ENCODE results near the gene VPS51. TPM values are rescaled to one million over a fixed set of nuclear protein-coding genes. Genes with fewer than 3 reads are reported as not detected.
A peak's percentile ranks its signal among the peaks of the same experiment; 100 is the strongest.

Gene VPS51
- total and polyA plus RNA-seq, 2 of the 4 experiments (the other 2 are of a cell fraction): 56.3 to 113 TPM

DNA sequence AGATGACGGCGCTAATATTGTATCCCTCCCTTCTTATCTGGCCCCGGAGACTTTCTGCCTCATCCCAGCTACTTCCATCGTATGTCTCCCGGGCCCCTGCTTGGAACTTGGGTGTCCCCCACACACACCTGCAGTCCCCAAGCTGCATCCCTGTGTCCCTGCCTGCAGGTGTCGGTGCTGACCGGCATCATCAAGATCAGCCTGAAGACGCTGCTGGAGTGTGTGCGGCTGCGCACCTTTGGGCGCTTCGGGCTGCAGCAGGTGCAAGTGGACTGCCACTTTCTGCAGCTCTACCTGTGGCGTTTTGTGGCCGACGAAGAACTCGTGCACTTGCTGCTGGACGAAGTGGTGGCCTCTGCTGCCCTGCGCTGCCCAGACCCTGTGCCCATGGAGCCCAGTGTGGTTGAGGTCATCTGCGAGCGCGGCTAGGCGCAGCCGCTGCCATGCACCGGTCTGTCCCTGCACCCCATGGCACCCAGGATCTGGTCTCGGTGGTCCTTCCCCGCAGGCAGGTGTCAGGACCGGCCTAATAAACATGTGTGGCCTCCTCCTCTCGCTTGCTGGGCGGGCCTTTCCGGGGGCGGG lies 15.2 kb downstream of the VPS51 start:
- no TSS peak for BruUV-seq (replicated peaks)
- Histone ChIP-seq H3K27me3 (ENCODE audit: control insufficient read depth, insufficient read depth, low read length) (no peaks in the 10 kb centered on the region), H2BK20ac (ENCODE audit: low read depth, low read length) (no peak overlapping the region), H3K9me3 (ENCODE audit: control insufficient read depth, insufficient read depth, low read length) (no peaks in the 10 kb centered on the region), H3K36me3 (ENCODE audit: control insufficient read depth, insufficient read depth, low read length) (peaks cover 11% of the 10 kb centered on the region), H3K23ac (ENCODE audit: low read depth, low read length) (no peak overlapping the region), H3K14ac (replicated peaks; ENCODE audit: low read depth, low read length) (no peak overlapping the region), H2BK5ac (ENCODE audit: low read depth, low read length, poor library complexity, severe bottlenecking) (no peak overlapping the region), H4K8ac (ENCODE audit: low read depth in 2 of 2, low read length in 2 of 2) (no peak overlapping the region), H2BK120ac (ENCODE audit: low read depth, low read length) (no peak overlapping the region), H2AFZ (replicated peaks; ENCODE audit: low read length, poor library complexity) (peak overlapping the region; percentile 62), H2BK15ac (ENCODE audit: low read depth, low read length) (no peak overlapping the region), H3K9ac (ENCODE audit: low read depth, low read length) (no peak overlapping the region), H3K18ac (ENCODE audit: low read depth, low read length) (no peak overlapping the region), H3K4me1 (ENCODE audit: control insufficient read depth, insufficient read depth, low read length) (peaks cover 14% of the 10 kb centered on the region; the same call in 1 of the 2 replicates), H3K4me2 (ENCODE audit: low read depth, low read length) (no peak overlapping the region), H4K91ac (ENCODE audit: insufficient read depth, low read depth, low read length) (no peak overlapping the region), H3K4me3 (ENCODE audit: insufficient read depth, low read depth, low read length) (no peak overlapping the region), H2AK9ac (replicated peaks; ENCODE audit: low read depth, low read length, poor library complexity) (peak overlapping the region; percentile 72), H3K56ac (ENCODE audit: extremely low read depth, insufficient read depth, low read length) (no peak overlapping the region), H4K5ac (ENCODE audit: low read depth, low read length) (no peak overlapping the region), H3K9me1 (ENCODE audit: insufficient read depth, low read length) (0 out of 2 replicates have a peak, but pooled peaks cover 2% of the 10 kb centered on the region), H2AK5ac (ENCODE audit: low read depth, low read length) (no peak overlapping the region), H3K27ac (ENCODE audit: insufficient read depth, low read length) (no peak overlapping the region), H3K4ac (ENCODE audit: low read depth, low read length) (no peak overlapping the region), H4K20me1 (ENCODE audit: insufficient read depth, low read length) (peaks cover 11% of the 10 kb centered on the region; the same call in 1 of the 2 replicates), H3K79me1 (ENCODE audit: low read depth in 1 of 2, low read length in 2 of 2) (peaks cover 0 to 28% of the 10 kb centered on the region in 2 experiments)
- dilution Hi-C loops (cut with HindIII; ENCODE audit: low sequenced_read_pairs, unreplicated experiment) (no loop called here), in situ Hi-C loops (cut with MboI; ENCODE audit: low sequenced_read_pairs) (no loop called here), intact Hi-C loops (cut with micrococcal nuclease) (loop anchor here (2.0 to 5.0 kb wide), 2 partner anchors 141 to 264 kb away; no protein-coding TSS in a partner anchor)
- DNase-seq: no peak
- 64% methylated on average over 20 of the region's 31 CpGs; no CpG with 5 or more reads in 1 of the 2 experiments for WGBS, 2 experiments (ENCODE audit: extremely low coverage in 2 of 2, insufficient read length in 1 of 2)
- ChIA-PET POLR2A (ENCODE audit: unreplicated experiment) (interaction anchor here (0.6 to 1.0 kb wide), 2 partner anchors 11 to 12 kb away, joined by 3 to 5 read pairs; partner anchors contain the start of genes FAU and MRPL49), CTCF (interaction anchor here (1.3 to 3.5 kb wide), 2 partner anchors 9 to 13 kb away, joined by 5 to 15 read pairs; no protein-coding TSS in a partner anchor)
- no peak for ATAC-seq (ENCODE audit: low read depth)
- TF ChIP-seq POLR2A (IDR thresholded peaks at IDR 0.05; ENCODE audit: low read depth, low read length) (no peak), BHLHE40 (IDR thresholded peaks at IDR 0.05; ENCODE audit: low read depth, low read length) (no peak)

Measured in IMR-90 (cell line).